ENCODE data around the gene CPLANE1.

DNA sequence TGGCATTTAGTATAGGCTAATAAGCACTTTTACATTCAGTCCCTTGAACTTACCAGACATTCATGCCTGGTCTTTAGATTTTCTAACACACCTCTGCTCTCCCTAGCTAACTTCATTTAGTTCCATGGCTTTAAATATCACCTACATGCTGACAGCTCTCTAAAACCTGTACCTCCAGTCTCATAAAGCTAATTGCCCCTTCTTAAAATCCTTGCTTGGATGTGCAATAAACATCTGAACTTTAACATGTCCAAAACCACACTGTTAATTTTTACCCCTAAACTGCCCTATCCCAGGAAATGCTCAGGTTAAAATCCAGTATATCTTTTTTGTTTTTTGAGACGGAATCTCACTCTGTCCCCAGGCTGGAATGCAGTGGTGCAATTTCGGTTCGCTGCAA is 139.8 kb downstream of the CPLANE1 start:
- TF ChIP-seq CTCF (IDR thresholded peaks at IDR 0.05), result no peak
- no peak for TF ChIP-seq POLR2A (IDR thresholded peaks at IDR 0.05)

Measured in suprapubic skin (tissue), 3 donors.